Measurements from ENCODE around the gene HOXD10. TPM values are rescaled to one million over a fixed set of nuclear protein-coding genes. Genes with fewer than 3 reads are reported as not detected.

The HOXD10 gene
- total and polyA plus RNA-seq, 4 donors = not detected

GRCh38 chr2:176094349-176094748 is 22.2 kb upstream of the HOXD10 start:
- Histone ChIP-seq H3K9me3 (ENCODE audit: control insufficient read depth in 4 of 4, low read length in 3 of 4) (peaks cover 0 to 4% (median 2%) of the 10 kb centered on the region in 4 donors), H3K4me1 (ENCODE audit: control insufficient read depth in 4 of 4, insufficient read depth in 4 of 4, low read length in 3 of 4) (peaks cover 9 to 24% (median 18%) of the 10 kb centered on the region in 4 donors), H3K9ac (ENCODE audit: low read depth in 1 of 2, low read length in 2 of 2) (no peak overlapping the region), H3K27ac (ENCODE audit: low read depth in 1 of 2, low read length in 2 of 2) (no peak overlapping the region), H3K27me3 (ENCODE audit: control insufficient read depth in 4 of 4, insufficient read depth in 4 of 4, low read length in 3 of 4) (peaks cover 10 to 54% (median 26%) of the 10 kb centered on the region in 4 donors), H3K36me3 (ENCODE audit: control insufficient read depth in 4 of 4, insufficient read depth in 3 of 4, low read depth in 1 of 4, low read length in 3 of 4) (no peaks in the 10 kb centered on the region), H3K4me3 (ENCODE audit: low read depth in 1 of 3, low read length in 3 of 3) (no peak overlapping the region)
- TF ChIP-seq SP1 (IDR thresholded peaks at IDR 0.05) = no peak
- TF ChIP-seq HNF4G (IDR thresholded peaks at IDR 0.05) = no peak
- WGBS = 11% methylated on average over 12 of the region's 12 CpGs
- no peak for DNase-seq (ENCODE audit: low spot score)

GRCh38 chr2:176095421-176095820 is 21.2 kb upstream of the HOXD10 start:
- no peak overlapping the region for H3K9ac ChIP-seq (ENCODE audit: low read depth in 1 of 2, low read length in 2 of 2)
- 14% methylated on average over 5 of the region's 5 CpGs for WGBS
- no peak for TF ChIP-seq YY1 (IDR thresholded peaks at IDR 0.05)
- no peak for TF ChIP-seq NR2F2 (IDR thresholded peaks at IDR 0.05)
- peaks cover 15 to 60% (median 31%) of the 10 kb centered on the region in 4 donors for H3K27me3 ChIP-seq (ENCODE audit: control insufficient read depth in 4 of 4, insufficient read depth in 4 of 4, low read length in 3 of 4)
- DNase-seq (ENCODE audit: low spot score) = no peak
- H3K27ac ChIP-seq (ENCODE audit: low read depth in 1 of 2, low read length in 2 of 2) = no peak overlapping the region
- peaks cover 9 to 24% (median 18%) of the 10 kb centered on the region in 4 donors for H3K4me1 ChIP-seq (ENCODE audit: control insufficient read depth in 4 of 4, insufficient read depth in 4 of 4, low read length in 3 of 4)
- H3K4me3 ChIP-seq (ENCODE audit: low read depth in 1 of 3, low read length in 3 of 3) = no peak overlapping the region
- H3K9me3 ChIP-seq (ENCODE audit: control insufficient read depth in 4 of 4, low read length in 3 of 4) = peaks cover 0 to 4% (median 2%) of the 10 kb centered on the region in 4 donors
- H3K36me3 ChIP-seq (ENCODE audit: control insufficient read depth in 4 of 4, insufficient read depth in 3 of 4, low read depth in 1 of 4, low read length in 3 of 4) = no peaks in the 10 kb centered on the region

- DNase-seq (ENCODE audit: low spot score) = no peak
- Histone ChIP-seq H3K27ac (ENCODE audit: low read depth in 1 of 2, low read length in 2 of 2) (no peak overlapping the region), H3K9me3 (ENCODE audit: control insufficient read depth in 4 of 4, low read length in 3 of 4) (peaks cover 0 to 4% (median 2%) of the 10 kb centered on the region in 4 donors), H3K4me3 (ENCODE audit: low read depth in 1 of 3, low read length in 3 of 3) (peak overlapping the region; percentile 12 to 50 (median 38)), H3K9ac (ENCODE audit: low read depth in 1 of 2, low read length in 2 of 2) (no peak overlapping the region), H3K27me3 (ENCODE audit: control insufficient read depth in 4 of 4, insufficient read depth in 4 of 4, low read length in 3 of 4) (peaks cover 17 to 65% (median 33%) of the 10 kb centered on the region in 4 donors), H3K36me3 (ENCODE audit: control insufficient read depth in 4 of 4, insufficient read depth in 3 of 4, low read depth in 1 of 4, low read length in 3 of 4) (no peaks in the 10 kb centered on the region), H3K4me1 (ENCODE audit: control insufficient read depth in 4 of 4, insufficient read depth in 4 of 4, low read length in 3 of 4) (peaks cover 9 to 24% (median 18%) of the 10 kb centered on the region in 4 donors)
- TF ChIP-seq FOXA2 (IDR thresholded peaks at IDR 0.05) = no peak
- no peak for TF ChIP-seq FOXA1 (IDR thresholded peaks at IDR 0.05)
- TF ChIP-seq RAD21 (IDR thresholded peaks at IDR 0.05) = no peak
- no peak for TF ChIP-seq TAF1 (conservative IDR thresholded peaks at IDR 0.05)
- TF ChIP-seq EGR1 (IDR thresholded peaks at IDR 0.05; ENCODE audit: low read depth in 2 of 2) = no peak
- no peak for TF ChIP-seq ATF3 (IDR thresholded peaks at IDR 0.05)
- WGBS = 12% methylated on average over 16 of the region's 16 CpGs
Observed at GRCh38 chr2:176096243-176096985, 20.2 kb upstream of the HOXD10 start.

GRCh38 chr2:176096986-176097819 is 19.4 kb upstream of the HOXD10 start:
- TF ChIP-seq RAD21 (IDR thresholded peaks at IDR 0.05) = peak; percentile 86 to 90
- TF ChIP-seq CTCF (IDR thresholded peaks at IDR 0.05; ENCODE audit: low read depth, low read length, missing input control) = peak; percentile 77
- no peak for TF ChIP-seq JUND (IDR thresholded peaks at IDR 0.05)
- Histone ChIP-seq H3K4me1 (ENCODE audit: control insufficient read depth in 4 of 4, insufficient read depth in 4 of 4, low read length in 3 of 4) (peaks cover 9 to 24% (median 18%) of the 10 kb centered on the region in 4 donors), H3K9ac (ENCODE audit: low read depth in 1 of 2, low read length in 2 of 2) (no peak overlapping the region), H3K36me3 (ENCODE audit: control insufficient read depth in 4 of 4, insufficient read depth in 3 of 4, low read depth in 1 of 4, low read length in 3 of 4) (no peaks in the 10 kb centered on the region), H3K4me3 (ENCODE audit: low read depth in 1 of 3, low read length in 3 of 3) (peak overlapping the region; percentile 12 to 50 (median 38)), H3K27me3 (ENCODE audit: control insufficient read depth in 4 of 4, insufficient read depth in 4 of 4, low read length in 3 of 4) (peaks cover 16 to 65% (median 33%) of the 10 kb centered on the region in 4 donors), H3K27ac (ENCODE audit: low read depth in 1 of 2, low read length in 2 of 2) (no peak overlapping the region), H3K9me3 (ENCODE audit: control insufficient read depth in 4 of 4, low read length in 3 of 4) (peaks cover 0 to 4% (median 2%) of the 10 kb centered on the region in 4 donors)
- WGBS = 2% methylated on average over 45 of the region's 45 CpGs
- DNase-seq (ENCODE audit: low spot score) = peak; percentile 56
